NCI-H128 (cell line): Measurements from ENCODE around the gene NXNL1.
"Not testable (repeated sequence)": the region's sequence is repeated elsewhere in the genome, so short reads cannot be mapped to it uniquely, and the experiment has no call there.

ENCODE experiments used
- DNase-seq: peaks from one replicate; lab custom pipeline; 2025; ENCODE audit not compliant: unreplicated experiment; lab: John Stamatoyannopoulos, UW

The NXNL1 gene

GRCh38 chr19:17486545-17487240, 26.0 kb upstream of the NXNL1 start:
- no peak for DNase-seq

- no peak for DNase-seq
Observed at GRCh38 chr19:17484520-17485185, 23.9 kb upstream of the NXNL1 start.

- no peak for DNase-seq
Observed at GRCh38 chr19:17483605-17484002, 22.9 kb upstream of the NXNL1 start.

DNA sequence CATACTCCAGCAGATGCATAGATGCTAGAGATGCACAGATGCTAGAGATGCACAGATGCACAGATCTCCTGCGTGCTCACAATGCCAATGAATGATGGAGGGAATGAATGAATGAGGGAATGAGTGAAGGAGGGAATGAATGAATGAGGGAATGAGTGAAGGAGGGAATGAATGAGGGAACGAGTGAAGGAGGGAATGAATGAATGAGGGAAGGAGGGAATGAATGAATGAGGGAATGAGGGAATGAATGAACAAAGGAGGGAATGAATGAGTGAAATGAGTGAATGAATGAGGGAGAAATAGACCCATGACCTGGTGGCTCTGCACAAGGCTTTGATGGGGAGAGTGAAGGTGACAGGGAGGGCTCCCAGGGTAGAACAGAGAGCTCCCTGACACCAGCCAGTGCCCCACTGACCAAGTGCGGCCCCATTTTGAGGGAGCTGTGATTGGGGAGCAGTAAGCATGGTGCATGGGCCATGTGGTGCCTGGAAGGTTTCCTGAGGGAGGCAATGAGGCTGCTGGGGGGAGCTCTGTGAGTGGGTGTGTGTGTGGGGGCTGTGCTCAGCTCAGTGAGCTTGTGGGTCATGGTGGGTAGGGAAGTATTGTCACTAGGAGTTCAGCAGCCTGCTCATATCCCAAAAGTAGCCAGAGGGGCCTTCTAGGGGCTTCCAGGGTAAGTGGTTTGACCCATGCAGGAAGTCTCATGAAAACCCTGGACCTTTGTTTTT, 22.3 kb upstream of the NXNL1 start:
- no peak for DNase-seq

- no peak for DNase-seq
Observed at GRCh38 chr19:17481986-17482385, 21.3 kb upstream of the NXNL1 start.

- no peak for DNase-seq
Observed at GRCh38 chr19:17479325-17479791, 18.6 kb upstream of the NXNL1 start.

DNA sequence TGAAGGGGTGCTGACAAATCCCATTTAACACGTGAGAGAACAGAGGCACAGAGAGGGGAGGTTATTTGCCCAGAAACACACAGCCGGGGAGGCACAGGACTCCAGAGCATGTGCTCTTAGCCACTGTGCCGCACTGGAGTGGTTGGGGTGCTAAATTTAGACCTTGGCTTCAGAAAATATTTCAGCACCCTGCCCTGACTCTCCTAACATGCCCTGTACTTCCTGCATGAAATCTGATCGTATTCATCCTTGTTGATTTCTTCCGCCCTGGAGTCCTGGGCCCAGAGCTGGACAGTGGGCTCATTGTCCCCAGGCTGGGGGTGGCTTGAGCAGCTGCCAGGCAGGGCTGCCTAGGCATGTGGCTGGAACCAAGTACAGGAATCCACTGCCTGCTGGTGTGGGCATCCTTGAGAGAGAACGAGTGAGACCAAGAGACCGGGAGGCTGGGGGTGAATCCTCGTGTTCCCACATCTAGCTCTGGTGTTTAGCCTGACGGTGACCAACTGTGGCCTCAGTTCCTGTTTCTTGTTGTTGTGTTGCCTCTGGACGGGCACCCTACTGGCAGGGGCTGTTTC, 14.9 kb upstream of the NXNL1 start:
- DNase-seq, result no peak

DNA sequence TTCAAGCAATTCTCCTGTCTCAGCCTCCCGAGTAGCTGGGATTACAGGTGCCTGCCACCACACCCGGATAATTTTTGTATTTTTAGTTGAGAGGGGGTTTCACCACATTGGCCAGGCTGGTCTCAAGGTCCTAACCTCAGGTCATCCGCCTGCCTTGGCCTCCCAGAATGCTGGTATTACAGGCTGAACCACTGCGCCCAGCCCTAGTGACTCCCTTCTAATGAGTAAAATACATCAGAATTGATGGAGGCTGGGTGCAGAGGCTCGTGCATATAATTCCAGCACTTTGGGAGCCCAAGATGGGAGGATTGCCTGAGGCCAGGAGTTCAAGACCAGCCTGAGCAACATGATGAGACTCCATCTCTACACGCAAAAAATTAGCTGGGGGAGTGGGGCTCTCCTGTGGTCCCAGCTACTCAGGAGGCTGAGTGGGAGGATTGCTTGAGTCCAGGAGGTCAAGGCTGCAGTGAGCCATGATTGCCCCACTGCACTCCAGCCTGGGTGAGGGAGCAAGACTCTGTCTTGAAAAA, 14.3 kb upstream of the NXNL1 start:
- DNase-seq, result not testable (repeated sequence)

GRCh38 chr19:17473041-17473440, 12.3 kb upstream of the NXNL1 start:
- no peak for DNase-seq

DNA sequence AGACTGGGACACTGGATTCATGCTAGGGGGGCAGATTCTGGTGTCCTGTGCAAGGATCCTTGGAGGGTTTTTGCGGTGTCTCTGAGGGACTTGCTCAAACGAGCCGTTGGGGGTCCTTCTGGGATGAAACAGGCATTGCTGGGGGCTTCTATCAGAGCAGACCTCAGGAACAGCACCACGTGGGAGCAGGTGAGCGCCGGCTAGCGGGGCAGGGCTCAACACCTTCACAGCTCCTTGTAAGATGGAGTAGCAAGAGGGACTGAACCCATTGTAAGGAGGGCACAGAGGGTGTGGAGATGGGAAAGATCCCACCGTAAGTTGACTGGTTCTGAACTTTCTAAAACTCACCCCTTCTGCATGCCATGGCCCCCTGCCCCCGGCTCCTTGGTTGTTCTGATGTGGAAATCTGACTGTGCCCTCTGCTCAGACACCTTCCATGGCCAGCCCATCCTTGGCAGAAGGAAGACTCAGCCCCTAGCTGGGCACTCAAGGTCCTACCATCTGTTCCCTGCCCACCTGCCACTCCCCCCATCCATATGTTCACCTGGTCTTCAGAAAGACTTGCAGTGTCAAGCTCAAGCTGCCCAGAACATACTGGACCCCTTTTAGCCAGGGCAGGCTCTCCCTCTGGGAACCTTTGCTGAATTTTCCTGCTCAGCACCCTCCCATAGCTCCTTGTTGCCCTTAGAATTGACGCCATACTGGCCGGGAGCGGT, 10.8 kb upstream of the NXNL1 start:
- no peak for DNase-seq

DNA sequence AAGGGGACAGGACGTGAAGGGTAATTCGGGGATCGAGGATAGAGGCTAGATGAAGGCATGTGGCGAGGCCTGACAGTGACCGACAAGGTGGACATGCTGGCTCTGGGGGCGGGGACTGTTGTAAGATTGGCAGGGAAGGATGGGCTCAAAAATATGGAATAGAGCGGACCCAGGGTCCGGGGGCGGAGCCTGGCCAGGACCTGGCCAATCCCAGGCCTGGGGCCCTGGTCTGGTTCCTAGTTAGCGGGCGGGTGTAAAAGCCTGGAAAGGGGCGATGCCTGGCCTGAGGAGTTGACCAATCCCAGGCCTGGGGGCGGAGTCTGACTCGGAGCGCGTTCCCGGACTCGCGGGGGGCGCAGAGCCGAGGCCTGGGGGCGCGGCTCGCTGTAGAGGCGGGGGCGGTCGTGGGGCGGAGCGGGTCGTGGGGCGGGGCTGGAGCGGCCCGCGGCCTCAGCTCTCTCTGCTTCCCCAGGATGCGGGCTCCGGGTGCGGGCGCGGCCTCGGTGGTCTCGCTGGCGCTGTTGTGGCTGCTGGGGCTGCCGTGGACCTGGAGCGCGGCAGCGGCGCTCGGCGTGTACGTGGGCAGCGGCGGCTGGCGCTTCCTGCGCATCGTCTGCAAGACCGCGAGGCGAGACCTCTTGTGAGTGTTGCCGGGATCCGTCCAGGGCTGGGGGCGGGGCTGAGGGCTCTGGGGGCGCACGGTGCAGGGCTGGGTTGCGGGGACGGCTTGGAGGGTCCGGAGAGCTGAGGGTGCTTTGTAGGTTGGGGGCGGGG, 9.5 kb upstream of the NXNL1 start, which contains the start of gene SLC27A1:
Gene SLC27A1, plus strand, starts transcription at position 457 of the 774 bp plus-strand sequence. Its CDS starts 17 bp downstream, at position 474.
- DNase-seq, result peak; percentile 94

GRCh38 chr19:17469481-17470067, 8.8 kb upstream of the NXNL1 start:
- DNase-seq, result peak; percentile 83

DNA sequence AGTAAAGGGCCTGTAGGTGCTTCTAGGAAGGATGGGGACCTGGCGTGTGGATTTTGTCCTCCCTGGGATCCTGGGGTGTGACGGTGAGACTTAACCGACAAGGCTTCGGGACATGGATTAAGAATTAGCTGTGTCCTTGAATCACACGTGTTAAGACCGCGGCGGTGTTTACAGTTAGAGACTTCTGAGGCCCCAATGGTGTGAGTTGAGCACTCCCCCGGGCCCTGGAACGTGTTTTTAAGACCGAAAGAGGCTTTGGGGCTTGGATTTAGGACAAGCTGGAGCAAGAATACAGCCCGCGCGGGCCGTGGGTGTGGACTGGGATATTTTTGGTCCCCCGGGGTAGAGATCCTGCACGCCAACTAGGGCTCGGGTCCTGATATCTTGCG, 8.4 kb upstream of the NXNL1 start:
- DNase-seq, result no peak

DNA sequence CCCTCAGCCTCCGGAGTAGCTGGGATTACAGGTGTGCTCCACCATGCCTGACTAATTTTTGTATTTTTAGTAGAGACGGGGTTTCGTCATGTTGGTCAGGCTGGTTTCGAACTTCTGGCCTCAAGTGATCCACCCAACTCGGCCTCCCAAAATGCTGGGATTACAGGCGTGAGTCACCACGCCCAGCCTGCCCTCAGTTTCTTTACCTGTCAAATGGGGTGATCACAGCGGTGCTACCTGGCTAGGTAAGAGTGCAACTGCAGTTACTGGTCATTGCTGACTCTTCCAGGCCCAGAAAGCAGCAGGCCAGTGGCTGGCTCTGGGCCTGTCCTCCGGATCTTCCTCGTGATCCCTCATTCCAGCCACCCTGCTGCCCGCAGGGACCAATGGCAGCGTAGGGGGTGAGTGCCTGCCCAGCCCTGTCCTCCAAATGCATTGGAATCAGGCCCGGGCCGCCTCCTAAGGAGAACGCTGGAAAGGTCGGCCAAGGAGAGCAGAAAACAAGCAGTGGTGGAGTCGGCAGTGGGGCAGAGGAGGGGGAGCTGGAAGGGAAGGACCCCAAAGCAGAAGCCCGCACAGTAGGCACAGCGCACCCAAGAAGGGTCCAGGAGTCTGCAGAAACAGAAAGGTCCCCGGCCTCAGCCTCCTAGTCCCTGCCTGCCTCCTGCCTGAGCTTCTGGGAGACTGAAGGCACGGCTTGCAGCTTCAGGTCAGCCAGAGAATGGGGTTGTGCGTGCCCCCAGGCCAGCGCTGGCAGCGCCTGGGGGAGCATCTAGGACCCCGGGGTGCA, 7.8 kb upstream of the NXNL1 start:
- DNase-seq, result no peak

DNA sequence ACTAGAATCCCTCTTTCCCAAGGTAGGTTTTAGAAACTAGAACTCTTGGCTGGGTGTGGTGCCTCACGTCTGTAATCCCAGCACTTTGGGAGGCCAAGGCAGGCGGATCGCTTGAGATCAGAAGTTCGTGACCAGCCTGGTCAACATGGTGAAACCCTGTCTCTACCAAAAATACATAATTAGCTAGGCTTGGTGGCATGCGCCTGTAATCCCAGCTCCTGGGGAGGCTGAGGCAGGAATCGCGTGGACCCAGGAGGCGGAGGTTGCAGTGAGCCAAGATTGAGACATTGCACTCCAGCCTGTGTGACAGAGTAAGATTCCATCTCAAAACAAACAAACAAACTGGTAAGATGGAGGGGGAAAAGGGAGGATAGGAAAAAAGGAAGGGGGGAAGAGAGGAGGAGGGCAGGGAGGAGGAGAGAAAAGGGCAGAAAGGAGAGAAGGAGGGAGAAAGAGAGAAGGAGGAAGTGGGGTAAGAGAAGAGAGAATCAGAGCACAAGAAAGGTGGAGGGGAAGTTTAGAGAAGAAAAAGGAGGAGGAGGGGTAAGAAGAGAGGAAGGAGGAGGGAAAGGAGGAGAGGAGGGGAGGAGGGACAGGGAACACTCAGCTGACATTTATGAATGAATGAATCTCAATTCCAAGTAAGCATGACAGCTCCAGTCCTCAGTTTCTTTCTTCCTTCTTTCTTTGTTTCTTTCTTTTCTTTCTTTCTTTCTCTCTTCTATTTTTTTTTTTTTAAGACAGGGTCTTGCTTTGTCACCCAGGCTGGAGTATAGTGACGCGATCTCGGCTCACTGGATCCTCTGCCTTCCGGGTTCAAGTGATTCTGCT, 7.0 kb upstream of the NXNL1 start:
- no peak for DNase-seq

DNA sequence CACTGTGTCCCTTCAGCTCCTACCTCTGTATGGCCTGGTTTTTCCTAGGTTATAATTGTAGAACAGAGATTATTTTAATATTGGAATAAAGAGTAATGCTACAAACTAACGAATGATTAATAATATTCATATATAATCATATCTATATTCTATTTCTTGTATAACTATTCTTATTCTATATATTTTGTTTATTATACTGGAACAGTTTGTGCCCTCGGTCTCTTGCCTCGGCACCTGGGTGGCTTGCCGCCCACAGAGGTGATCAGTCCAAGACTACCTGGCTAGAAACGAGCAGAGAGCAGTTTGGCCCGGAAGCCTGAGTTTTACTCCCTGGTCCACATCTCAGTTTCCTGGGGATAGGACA, 5.7 kb upstream of the NXNL1 start:
- DNase-seq, result no peak

DNA sequence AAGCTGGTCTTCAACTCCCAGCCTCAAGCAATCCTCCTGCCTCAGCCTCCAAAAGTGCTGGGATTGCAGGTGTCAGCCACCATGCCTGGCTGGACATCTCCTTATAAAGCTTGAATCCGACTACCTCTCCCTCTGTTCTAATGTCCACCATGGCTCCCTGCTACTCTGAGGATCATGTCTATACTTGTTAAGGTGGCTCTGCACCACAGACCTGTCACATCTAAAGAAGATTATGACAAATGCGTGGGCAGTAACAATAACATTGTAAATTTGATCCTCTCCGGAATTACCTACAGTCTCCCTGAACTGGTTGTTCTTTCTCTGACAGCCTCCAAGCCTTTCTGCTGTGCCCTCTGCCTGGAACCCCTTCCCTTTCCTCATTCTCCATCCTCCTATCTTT, 1.8 kb downstream of the NXNL1 start:
- DNase-seq, result no peak

GRCh38 chr19:17457616-17458015, 3.1 kb downstream of the NXNL1 start:
- no peak for DNase-seq
